OCI-M2 (cell line): ENCODE data around the gene WEE1.
"Not testable (repeated sequence)": the region's sequence is repeated elsewhere in the genome, so short reads cannot be mapped to it uniquely, and the experiment has no call there.

Experiments
- DNase-seq: peaks from one replicate; lab custom pipeline; 2025; ENCODE audit not compliant: unreplicated experiment; lab: John Stamatoyannopoulos, UW

Gene WEE1

DNA sequence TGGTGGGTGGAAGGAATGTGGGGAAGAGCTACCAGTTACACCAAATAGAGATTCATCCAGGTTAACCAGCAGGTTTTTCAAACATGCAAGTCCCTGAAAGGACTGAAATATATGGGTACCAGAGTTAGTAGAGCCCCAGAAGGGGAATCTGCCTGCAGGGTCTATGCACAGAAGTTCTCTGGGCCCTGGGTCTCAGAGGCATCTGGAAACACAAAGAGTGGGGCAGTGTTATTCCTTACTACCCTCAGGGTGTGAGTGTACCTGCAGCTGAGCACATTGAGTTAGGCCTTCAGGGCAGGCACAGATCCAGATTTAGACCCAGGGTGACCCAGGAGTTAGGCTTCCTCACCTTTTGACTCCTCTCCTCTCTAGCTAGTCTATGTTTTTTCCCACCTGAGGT is 46.5 kb downstream of the WEE1 start:
- no peak for DNase-seq

DNA sequence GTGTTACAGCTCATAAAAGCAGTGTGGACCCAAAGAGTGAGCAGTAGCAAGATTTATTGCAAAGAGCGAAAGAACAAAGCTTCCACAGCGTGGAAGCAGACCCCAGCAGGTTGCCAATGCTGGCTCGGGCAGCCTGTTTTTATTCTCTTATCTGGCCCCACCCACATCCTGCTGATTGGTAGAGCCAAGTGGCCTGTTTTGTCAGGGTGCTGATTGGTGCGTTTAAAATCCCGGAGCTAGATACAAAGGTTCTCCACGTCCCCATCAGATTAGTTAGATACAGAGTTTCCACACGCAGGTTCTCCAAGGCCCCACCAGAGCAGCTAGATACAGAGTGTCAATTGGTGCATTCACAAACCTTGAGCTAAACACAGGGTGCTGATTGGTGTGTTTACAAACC is 48.9 kb downstream of the WEE1 start:
- DNase-seq = not testable (repeated sequence)

DNA sequence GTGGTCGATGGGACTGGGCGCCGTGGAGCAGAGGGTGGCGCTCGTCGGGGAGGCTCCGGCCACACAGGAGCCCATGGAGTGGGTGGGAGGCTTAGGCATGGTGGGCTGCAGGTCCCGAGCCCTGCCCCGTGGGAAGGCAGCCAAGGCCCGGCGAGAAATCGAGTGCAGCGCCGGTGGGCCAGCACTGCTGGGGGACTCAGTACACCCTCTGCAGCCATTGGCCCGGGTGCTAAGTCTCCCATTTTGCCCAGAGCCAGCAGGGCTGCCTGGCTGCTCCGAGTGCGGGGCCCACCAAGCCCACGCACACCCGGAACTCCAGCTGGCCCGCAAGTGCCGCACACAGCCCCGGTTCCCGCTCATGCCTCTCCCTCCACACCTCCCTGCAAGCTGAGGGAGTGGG is 49.6 kb downstream of the WEE1 start:
- not testable (repeated sequence) for DNase-seq

DNA sequence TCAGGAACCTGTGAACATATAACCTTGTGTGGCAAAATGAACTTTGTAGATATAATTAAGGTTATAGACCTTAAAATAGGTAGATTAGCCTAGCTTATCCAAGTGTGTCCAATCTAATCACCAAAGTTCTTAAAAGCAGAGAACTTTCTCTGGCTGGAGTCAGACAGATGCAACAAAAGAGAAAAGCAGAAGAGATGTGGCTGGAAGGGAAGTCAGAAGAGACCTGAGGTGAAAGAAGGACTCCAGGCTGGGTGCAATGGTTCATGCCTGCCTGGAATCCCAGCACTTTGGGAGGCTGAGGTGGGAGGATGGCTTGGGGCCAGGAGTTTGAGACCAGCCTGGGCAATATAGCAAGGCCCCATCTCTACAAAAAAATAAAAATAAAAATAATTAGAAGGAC is 51.0 kb downstream of the WEE1 start:
- DNase-seq = no peak

DNA sequence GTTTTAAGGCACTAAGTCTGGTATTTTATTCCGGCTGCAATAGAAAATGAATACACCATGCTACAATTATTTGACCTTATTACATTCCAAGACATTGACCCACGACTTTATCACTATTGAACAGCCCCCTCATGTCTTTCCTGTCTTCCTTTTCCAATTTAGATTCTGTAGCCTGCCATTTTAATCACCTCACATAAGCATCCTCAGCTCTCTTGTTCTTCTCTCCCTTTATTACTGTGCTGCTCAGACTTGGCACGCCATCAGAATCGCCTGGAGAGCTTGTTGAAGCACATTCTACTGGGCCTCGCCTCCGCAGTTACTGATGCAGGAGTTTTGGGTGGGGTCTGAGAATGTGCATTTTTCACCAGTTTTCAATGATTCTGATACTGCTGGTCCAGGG is 51.7 kb downstream of the WEE1 start:
- DNase-seq = no peak

DNA sequence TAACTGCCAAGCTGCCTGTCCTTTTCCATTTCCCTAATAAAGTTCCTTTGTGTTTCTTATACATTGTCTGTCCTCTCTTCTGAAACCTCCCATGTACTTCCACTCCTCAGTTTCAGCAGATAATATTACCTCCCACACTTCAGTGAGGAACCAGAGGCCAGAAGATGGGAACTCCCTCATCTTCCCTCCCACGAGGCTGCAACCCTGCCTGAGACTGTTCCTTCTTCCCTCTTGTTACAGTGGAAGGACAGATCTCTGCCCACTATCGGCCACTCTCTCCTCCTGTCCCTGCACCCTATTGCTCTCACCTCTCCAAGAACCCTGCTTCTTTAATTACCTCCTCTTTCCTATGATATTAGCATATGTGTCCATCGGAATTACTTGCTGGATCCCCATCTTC is 52.3 kb downstream of the WEE1 start:
- DNase-seq = no peak

DNA sequence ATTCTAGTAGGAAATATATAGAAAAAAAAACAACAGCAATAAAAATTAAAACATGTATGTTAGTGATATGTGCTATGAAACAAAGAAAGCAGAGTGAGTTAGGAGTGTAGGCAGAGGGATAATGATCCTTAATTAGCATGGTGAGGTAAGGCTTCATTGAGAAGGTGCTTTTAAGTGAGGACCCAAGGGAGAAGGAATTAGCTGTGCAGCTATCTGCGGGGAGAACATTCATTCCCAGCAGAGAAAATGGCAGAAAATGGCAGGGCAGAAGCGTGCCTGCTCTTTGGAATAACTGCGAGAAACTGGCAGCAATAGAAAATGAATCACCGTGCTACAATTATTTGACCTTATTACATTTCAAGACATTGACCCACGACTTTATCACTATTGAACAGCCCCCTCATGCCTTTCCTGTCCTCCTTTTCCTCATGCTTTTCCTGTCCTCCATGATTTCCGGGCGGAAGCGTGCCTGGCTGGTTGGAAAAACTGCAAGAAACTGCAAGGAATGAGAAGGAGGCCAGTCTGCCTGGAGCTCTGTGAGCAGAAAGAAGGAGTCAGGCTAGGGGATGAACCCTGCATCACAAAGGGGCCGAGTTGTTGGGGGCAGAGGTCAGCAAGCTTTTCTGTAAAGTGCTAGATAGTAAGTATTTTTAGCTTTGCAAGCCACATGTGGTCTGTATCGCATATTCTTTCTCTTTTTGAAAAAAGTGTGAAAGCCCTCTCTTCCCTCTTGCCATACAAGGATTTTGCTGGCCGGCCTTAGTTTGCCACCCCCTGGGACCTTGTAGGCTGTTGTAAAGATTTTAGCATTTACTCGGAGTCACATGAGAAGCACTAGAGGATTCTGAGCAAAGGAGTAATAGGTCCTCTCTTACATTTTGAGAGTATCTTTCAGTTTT is 53.3 kb downstream of the WEE1 start:
- DNase-seq = no peak

DNA sequence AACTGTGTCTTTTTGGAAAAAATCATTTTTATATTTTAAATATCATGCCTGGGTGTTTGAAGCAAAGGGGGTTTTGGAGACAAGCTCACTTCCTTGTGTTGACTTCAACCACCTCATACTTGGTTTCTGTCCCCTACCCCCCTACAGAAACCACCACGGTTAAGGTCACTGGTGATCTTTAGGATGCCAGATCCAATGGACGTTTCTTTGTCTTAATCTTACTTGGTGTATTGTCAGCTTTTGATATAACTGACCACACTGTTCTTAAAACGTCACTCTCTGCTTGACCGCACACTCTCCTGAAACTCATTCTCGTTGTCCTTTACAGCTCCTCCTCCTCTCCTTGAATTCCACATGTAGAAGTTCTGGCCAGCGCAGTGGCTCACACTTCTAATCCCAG is 55.6 kb downstream of the WEE1 start:
- no peak for DNase-seq

DNA sequence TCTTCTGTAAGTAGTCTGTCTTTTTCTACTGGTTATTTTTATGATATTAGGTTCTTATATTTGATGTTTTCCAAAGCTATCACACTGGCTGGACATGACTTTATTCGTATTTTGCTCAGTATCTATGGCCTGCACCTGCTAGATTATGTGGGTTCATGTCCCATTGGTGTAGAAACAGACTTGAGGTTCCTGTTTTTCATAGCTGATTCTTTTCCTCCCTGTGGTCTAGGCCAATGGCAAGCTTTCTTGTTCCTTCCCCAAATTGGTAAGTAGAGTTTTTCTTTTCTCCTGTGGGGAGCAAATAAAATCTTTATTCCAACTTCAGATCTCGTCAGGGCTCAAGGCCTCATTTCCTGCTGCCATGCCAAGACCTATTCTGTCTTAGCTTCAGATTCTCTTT is 60.2 kb downstream of the WEE1 start:
- DNase-seq = no peak

DNA sequence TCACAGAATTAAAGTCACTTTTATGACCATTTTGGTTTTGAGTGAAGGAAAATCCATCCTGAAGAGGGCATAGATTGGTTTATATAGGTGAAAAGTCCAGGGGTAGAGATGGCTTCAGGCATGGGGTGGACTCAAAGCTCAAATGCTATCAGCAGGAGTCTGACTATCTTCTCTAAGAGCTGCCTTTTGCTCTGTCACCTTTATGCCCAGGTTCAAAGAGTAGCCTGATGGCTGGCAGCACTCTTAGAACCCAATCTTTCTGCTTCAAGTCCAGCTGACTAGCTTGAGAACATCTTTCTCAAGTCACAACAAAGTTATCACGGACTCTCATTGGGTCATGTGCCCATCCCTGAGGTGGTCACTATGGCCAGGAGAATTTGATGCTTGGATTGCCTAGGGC is 63.2 kb downstream of the WEE1 start:
- DNase-seq = no peak

DNA sequence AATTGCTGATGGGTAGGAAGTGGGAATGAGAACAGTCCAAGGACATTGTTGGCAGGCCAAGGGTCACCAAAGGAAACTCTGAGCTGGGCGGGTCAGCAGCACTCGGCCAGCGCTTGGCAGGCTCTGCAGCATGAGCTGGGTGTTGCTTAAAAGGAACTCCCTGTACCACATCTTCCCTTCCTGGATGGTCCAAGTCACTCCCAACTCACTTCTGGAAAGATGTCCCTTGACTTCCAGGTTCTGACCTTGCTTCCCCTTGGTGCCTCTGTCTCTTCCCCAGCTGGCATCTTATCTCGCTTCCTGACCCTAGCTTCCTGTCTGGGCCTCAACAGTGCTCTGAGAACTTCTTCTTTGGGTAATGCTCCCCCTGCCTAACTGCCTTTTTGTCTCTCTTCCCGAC is 65.6 kb downstream of the WEE1 start:
- no peak for DNase-seq
